A549 treated with GW870086 at 1 μM for 4 hours (cell line): ENCODE data around the gene RNF220. TPM values are rescaled to one million over a fixed set of nuclear protein-coding genes. Genes with fewer than 3 reads are reported as not detected.

ENCODE experiments used
- total RNA-seq: library from RNA; stranded (reverse); fragments of 200-300 nt; extraction: Qiagen RNA extraction; gene quantifications from 5 replicates; pipeline ENCODE4 v1.2.3, GENCODE V29; 2022; ENCODE audit warnings: low read depth

Gene RNF220
- 56.2 to 62.0 TPM (median 58.4 TPM) in 5 replicates for total RNA-seq

DNA sequence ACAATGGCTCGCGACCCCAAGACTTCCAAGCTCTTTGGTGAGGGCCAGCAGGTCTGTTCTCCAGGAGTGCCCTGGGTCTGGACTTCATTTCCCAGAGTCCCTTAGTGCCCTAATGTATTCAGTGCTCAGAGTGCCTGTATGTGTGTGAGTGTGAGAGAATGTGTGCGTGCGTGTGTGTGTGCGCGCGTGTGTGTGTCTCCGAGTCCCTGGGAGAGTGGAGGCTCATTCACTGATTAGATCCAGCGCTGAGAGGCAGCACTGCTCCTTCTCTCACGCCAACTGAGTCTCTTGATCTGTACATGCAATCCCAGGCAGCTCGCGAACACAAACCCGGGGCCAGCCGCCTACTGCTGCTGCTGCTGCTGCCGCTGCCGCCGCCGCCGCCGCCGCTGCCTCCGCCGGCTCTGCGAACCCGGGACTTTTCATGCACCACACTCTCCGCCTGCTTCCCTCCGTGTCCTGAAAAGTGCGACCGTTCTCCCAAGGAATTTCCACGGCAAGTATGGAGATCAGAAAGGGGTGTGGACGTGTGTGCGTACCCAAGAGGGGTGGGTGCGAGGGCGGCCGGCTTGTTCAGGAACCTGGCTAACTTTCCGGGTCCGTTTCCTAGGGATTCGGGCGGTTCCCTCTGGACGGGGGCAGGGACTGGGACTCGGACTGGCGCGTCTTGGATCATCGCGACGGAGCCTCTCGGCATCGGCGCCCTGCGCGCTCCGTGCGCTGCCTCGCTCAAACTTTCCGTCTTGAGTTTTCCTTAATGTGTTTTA is at the start of gene RNF220:
Gene RNF220 (plus strand): TSS at position 225 of the 767 bp plus-strand sequence.

DNA sequence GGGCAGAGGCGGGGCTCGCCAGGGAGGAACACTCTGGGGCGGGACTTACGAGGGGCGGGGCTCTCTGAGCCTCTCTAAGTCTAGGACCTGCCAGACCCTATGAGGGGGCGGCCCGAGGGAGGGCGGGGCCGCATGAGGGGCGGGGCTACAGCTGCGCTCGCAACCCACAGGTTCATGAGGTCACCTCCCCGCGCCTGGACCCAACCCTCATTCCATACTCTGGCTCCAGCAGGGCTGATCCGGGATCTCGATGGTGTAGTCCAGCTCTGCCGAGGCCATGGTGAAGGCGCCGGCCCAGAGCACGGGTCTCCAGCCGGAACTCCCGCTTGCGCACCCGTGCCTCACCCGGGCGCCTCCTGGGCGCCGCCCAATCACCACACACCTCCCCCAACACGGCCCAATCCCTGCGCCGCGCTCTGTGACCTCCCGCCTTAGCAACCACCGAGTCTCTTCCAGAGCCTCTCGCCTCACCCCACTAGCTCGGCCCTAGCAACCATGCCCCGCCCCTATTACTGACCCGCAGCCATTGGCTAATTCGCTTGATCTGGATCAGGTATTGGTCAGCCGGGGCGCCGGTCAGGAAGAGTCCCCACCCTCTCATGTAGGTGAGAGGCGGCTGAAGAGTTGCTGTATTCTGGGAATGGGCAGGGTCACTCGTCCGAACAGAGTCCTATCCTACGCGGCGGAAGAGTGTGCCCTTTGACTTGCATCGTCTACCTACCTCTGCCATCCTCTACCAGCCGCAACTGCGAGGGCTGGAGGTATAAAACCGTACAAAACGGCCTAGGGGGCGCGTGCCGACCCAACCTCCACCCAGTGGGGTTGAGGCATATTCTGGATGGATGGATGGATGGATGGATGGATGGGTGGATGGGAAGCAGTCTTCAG is 269.3 kb downstream of the RNF220 start, which contains the start of the genes ARMH1 and TMEM53:
Gene ARMH1 (plus strand): TSS at position 602 of the 888 bp plus-strand sequence. CDS start 14,984 bp downstream, outside the sequence.
Gene TMEM53 (minus strand): TSS at position 369 of the 888 bp plus-strand sequence. CDS start 90 bp downstream, at position 279.

Other genes starting within 250 kb of the RNF220 start
- 20.5 to 22.6 TPM (median 21.8 TPM) in 5 replicates for gene DMAP1, start 191.8 kb upstream of the RNF220 start, total RNA-seq
- gene ERI3, start 50.0 kb upstream of the RNF220 start, total RNA-seq, result 51.3 to 63.8 TPM (median 56.2 TPM) in 5 replicates